Measurements from ENCODE around the gene ELF5.

Gene ELF5

DNA sequence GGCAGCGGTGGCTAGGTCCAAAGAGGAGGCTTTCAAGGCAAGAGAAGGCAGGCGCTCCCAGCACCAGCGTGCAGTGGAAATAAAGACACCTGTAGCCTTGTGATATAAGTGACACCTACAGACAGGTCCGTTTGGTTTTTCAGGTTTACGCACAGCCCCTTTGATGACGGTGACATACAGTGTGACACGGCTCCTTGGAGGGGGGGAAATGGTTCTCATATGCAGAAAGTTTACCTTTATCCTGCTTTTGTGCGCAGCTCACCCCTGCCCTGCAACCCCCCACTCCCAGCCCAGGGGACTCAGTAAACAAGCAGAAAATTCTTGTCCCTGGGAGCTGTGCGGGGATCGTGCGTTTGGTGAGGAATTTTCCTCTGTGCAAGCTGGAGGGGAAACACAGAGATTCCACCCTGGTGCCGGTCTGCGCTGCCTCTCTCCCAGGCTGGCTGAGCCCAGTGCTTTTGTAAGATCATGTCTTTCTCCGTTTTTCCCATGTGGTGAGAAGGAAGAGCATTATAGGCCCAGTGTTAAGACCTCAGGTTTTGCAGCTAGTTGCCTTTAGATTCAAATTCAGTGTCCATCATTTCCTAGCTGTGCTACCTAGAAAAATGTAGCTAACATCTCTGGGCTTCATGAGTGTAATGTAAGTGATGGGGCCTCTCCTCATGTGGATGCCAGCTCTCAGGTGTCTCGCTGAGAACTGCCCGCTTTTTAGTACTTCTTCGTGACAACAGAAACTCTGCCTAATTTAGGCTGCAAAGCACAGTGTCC, at the start of gene ELF5:
Gene ELF5 (minus strand): TSS at position 113 of the 768 bp plus-strand sequence. CDS start 8,045 bp downstream, outside the sequence.
- DNase-seq (ENCODE audit: low read depth): no peak
- no peak within 1 kb of the TSS for H3K4me3 ChIP-seq (ENCODE audit: low read depth, low read length)

GRCh38 chr11:34562976-34563375, 49.4 kb upstream of the ELF5 start:
- no peak overlapping the region for H3K4me3 ChIP-seq (ENCODE audit: low read depth, low read length)
- DNase-seq (ENCODE audit: low read depth): no peak

DNA sequence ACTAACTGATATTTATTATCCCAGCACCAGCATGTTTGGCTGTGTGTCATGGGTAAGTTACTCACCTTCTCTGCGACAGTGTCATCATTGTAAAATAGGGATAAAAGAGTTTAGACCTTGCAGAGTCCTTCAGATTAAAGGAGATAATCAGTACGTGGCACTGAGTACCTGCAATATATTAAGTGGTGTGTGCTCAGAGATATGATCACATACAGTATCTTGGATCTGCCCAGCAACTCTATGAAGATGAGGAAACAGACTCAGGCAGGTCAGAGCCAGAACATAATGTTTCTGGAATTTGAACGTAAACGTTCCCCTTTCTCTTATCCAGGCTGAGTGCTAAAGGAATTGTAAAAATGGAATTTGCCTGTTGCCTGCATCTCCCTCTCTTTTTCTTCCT, 46.9 kb upstream of the ELF5 start:
- no peak for DNase-seq (ENCODE audit: low read depth)
- H3K4me3 ChIP-seq (ENCODE audit: low read depth, low read length): no peak overlapping the region

GRCh38 chr11:34558673-34559072, 45.1 kb upstream of the ELF5 start:
- DNase-seq (ENCODE audit: low read depth): no peak
- no peak overlapping the region for H3K4me3 ChIP-seq (ENCODE audit: low read depth, low read length)

DNA sequence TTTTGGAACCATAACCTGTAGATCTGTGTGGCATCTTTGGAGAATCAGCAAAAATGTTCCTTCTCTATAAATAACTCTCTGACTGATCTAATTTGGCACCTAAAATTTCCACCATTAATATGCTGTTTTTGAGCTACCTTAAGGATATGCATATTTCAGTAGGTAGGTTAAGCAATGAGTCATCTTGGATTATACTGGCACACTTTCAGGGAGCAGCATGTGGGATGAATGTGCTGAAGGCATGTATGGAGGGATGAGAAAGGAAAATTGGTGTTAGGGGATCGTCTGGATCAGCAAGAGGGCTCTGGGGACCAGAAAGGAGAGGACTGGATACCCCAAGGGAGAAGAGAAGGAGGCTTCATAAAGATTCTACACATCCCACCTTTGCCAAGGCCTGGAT, 44.6 kb upstream of the ELF5 start:
- H3K4me3 ChIP-seq (ENCODE audit: low read depth, low read length): no peak overlapping the region
- DNase-seq (ENCODE audit: low read depth): no peak

- H3K4me3 ChIP-seq (ENCODE audit: low read depth, low read length): no peak overlapping the region
These were observed 38.7 kb upstream of the ELF5 start for GRCh38 chr11:34552270-34552669.

DNA sequence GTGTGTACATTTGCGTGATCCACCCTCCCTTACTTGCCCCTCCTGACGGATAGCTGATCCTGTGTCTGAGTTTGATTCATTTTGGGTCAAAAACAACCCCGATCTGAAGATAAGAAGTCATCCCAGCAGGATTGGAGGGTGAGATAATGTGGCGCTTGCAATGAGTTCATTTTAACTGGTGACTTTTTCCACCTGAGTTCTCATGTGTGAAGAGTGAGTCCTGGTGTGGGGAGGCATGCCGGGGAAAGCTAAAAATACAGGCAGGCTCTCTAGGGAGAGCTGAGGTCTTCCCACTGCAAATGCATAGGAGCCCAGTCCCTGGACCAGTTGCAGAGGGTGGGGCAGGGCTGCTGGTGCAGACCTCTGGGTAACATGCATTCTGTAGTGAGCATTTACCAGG, 35.7 kb upstream of the ELF5 start:
- no peak for DNase-seq (ENCODE audit: low read depth)
- no peak overlapping the region for H3K4me3 ChIP-seq (ENCODE audit: low read depth, low read length)

More at GRCh38 chr11:34552270-34552669, 38.7 kb upstream of the ELF5 start:
- DNase-seq (ENCODE audit: low read depth): no peak

GRCh38 chr11:34548278-34548677, 34.7 kb upstream of the ELF5 start:
- H3K4me3 ChIP-seq (ENCODE audit: low read depth, low read length): no peak overlapping the region
- DNase-seq (ENCODE audit: low read depth): no peak

- no peak overlapping the region for H3K4me3 ChIP-seq (ENCODE audit: low read depth, low read length)
- DNase-seq (ENCODE audit: low read depth): no peak
These were observed 33.1 kb upstream of the ELF5 start for GRCh38 chr11:34546511-34547209.

- no peak for DNase-seq (ENCODE audit: low read depth)
- H3K4me3 ChIP-seq (ENCODE audit: low read depth, low read length): no peak overlapping the region
These were observed 28.5 kb upstream of the ELF5 start for GRCh38 chr11:34542089-34542488.

DNA sequence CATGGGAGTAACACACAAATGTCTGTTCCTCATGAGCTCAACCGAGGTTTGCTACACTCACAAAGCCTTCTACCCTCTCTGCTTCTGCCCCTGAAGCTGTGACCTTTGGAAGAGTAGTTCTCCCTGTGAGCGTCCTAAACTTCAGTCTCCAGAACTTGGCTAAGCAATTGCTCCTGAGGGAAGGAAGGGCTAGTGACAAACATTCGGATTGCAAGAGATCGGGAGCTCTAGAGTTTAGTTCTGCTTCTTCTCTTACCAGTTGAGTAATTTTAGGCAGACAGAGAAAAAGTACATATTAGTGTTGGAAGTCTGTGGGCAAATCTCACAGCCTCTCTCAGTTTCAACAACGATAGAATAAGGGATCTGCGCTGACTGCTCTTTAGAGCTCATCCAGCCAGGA, 27.3 kb upstream of the ELF5 start:
- no peak overlapping the region for H3K4me3 ChIP-seq (ENCODE audit: low read depth, low read length)
- DNase-seq (ENCODE audit: low read depth): no peak

GRCh38 chr11:34537636-34538035, 24.0 kb upstream of the ELF5 start:
- no peak for DNase-seq (ENCODE audit: low read depth)
- no peak overlapping the region for H3K4me3 ChIP-seq (ENCODE audit: low read depth, low read length)

GRCh38 chr11:34536056-34536455, 22.5 kb upstream of the ELF5 start:
- no peak for DNase-seq (ENCODE audit: low read depth)
- H3K4me3 ChIP-seq (ENCODE audit: low read depth, low read length): no peak overlapping the region

DNA sequence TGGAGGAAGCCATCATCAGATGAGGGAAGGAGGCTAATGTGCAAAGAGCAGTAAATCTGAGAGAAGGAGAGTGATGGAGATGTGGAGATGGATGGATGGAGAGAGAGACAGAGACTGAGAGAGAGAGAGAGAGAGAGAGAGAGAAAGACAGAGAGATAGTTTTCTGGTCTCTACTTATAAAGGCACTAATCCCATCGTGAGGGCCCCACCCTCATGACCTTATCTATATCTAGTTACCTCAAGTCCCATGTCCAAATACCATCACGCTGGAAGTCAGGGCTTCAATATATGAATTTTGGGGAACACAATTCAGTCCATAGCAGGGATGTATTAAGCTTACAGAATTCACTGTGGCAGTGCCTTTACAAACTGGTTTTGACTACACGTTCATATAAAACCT, 21.2 kb upstream of the ELF5 start:
- no peak for DNase-seq (ENCODE audit: low read depth)
- no peak overlapping the region for H3K4me3 ChIP-seq (ENCODE audit: low read depth, low read length)

DNA sequence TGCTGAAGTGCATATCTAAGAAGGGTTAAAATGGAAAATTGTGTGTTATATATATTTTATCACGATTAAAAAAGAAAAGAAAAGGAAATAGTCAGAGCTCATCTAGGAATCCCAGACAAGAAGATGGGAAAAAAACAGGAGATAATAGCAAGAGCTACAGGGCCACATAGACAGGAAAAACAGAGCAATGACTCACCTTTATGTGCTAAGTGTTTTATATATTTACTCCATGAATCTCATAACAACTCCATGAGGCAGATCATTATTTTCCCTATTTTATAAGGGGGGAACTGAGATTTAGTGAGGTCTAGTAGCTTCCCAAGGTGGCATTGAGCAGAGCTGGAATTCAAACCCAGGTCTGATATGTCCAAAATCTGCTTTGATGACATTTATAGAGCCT, 18.1 kb upstream of the ELF5 start:
- no peak for DNase-seq (ENCODE audit: low read depth)
- no peak overlapping the region for H3K4me3 ChIP-seq (ENCODE audit: low read depth, low read length)

DNA sequence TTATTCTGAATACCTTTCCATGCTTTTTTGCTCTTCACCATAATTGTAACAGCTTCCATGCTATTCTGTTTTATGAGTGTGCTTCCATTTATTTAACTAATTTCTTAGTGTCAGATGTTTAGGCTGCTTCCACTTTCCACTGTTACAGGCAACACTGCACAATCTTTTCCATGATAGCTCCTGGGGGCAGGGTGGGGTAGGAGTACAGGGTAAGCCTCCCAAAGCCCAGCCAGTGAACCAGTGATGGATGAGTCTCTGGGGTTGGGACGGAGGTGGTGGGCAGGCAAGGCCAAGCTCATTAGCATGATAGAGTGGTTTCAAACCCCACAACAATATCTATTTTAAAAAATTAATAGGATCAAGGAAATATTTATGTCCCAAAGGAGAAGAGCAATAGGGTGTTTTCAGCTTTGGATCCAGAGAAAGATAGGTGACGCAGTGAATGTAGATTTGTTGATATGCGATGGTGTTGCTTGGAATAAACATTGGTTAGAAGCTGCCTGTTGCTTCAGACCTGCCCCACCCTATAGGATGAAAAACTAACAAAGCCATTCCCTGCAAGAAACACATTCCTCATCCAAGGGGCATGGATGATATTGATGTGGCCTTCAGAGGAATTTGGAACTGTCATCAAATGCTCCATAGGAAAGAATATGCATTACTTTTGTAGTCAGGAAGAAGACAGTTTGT, 17.1 kb upstream of the ELF5 start:
- no peak for DNase-seq (ENCODE audit: low read depth)
- H3K4me3 ChIP-seq (ENCODE audit: low read depth, low read length): no peak overlapping the region

GRCh38 chr11:34529643-34530042, 16.0 kb upstream of the ELF5 start:
- no peak overlapping the region for H3K4me3 ChIP-seq (ENCODE audit: low read depth, low read length)
- no peak for DNase-seq (ENCODE audit: low read depth)

DNA sequence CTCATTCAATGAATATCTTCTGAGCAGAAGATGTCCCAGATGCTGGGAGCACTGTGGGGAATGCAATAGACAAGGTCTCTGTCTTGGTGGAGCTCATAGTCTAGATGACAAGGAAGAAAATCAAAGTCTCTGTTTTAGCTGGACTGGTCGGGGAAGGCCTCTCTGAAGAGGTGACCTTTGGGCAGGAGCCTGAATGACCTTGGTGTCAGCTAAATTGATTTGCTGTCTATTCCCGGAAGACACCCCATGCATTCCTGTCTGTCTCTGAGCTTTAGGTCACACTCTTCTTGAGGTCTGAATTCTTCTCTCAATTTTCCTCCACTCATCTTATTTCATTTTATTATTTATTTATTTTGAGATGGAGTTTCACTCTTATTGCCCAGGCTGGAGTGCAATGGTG, 14.5 kb upstream of the ELF5 start:
- no peak for DNase-seq (ENCODE audit: low read depth)
- H3K4me3 ChIP-seq (ENCODE audit: low read depth, low read length): no peak overlapping the region

DNA sequence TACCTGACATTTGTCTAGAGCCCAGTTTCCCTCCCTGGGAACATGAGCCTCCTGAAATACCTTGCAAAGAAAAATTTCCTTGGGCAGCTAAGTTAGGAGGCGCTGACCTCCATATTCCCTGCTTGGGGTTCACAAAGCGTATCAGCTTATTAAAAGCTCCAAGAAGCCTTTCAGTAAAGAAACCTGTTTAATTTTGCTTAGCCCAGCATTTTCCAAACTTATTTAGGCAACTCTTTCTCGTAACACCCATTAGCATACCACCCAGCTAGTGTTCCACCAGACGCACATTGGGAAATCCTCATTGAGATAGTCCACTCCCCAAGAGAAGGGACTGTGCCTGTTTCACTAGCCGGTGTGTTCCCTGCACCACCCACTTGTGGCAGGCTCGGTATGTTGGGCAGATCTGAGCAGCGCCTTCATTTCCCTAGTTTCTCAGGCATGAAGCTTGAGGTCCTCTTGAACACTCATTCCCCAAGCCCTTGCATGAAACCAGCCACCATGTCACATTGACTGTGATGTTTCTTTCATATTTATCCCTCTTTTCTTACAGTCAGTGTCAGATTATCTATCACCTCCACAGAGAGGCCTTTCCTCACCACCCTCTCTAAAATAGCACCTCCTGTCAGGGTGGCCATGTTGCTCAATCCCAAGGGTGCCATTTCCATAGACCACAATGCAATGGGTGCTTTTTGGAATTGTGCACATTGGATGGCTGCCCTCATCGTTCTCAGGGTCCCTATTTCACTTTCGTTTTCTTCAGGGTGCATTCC, 12.5 kb upstream of the ELF5 start:
- no peak for DNase-seq (ENCODE audit: low read depth)
- H3K4me3 ChIP-seq (ENCODE audit: low read depth, low read length): no peak overlapping the region

- DNase-seq (ENCODE audit: low read depth): no peak
- no peak overlapping the region for H3K4me3 ChIP-seq (ENCODE audit: low read depth, low read length)
These were observed 11.5 kb upstream of the ELF5 start for GRCh38 chr11:34525098-34525497.

Measured in skeletal muscle cell (primary cell).